ENCODE data around the gene TUFT1. TPM values are rescaled to one million over a fixed set of nuclear protein-coding genes. Genes with fewer than 3 reads are reported as not detected.
"Not testable (repeated sequence)": the region's sequence is repeated elsewhere in the genome, so short reads cannot be mapped to it uniquely, and the experiment has no call there.

Gene TUFT1
- total RNA-seq, 1 donor from 2014 or later = 54.1 TPM

DNA sequence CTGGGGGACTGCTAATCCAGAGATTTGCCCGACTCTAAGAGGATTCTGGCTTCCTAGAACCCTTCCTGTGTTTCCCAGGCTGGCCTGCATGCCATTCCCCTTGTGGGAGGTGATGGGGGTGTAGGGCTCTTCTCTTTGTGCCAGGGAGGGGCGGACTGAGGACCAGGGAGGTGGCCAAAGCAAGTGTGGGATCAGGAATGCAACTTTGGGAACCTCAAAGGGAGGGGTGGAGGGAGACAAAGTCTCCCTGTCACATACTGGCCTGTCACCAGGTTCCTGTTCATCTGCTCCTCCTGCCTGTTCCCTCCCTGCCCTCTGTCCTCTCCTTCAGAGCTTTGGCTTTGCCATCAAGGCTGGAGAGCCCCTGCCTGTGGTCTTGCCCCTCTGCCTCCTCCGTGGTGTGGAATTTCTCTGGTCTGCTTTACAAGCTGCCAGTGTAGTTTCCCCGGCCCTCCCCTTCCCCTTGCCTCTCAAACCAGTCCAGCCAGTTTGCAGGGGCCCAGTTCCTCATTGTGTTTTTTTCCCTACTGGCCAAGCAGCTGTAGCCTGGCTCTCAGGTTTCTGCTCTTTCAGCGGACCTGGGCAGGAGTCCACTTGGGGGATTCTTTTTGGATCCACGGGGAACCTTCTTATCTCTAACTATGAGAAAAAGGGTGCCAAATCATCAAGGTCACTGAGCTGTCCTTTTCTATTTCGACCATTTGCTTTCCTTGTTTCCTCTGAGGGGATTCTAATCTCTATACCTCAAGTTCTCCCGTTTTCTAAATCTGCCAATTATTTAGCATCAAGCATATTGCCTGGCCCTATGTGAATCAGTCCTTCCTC, 27.1 kb upstream of the TUFT1 start:
- no peak for DNase-seq (ENCODE audit: low read depth)

- peak; percentile 79 for DNase-seq (ENCODE audit: low read depth)
These were observed 26.4 kb upstream of the TUFT1 start for GRCh38 chr1:151513626-151514121.

DNA sequence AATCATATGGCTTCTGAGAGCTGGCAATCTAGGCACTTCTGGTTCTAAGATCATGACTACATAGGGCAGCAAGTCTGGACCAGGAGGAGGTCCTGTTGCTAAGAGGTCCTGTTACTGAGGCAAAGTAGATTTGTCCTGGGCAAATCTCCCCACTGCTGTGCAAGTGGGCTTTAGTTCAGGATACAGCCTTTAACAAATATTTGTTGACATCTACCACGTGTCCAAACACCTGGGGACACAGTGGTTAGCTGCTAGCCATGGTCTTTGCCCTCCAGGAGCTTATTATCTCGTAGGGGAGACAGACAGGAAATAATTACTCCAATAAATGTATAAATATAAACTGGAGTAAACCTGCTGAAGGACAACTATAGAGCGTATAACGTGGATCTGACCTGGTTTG, 25.7 kb upstream of the TUFT1 start:
- no peak for DNase-seq (ENCODE audit: low read depth)

- DNase-seq (ENCODE audit: low read depth) = no peak
These were observed 24.8 kb upstream of the TUFT1 start for GRCh38 chr1:151515265-151515664.

GRCh38 chr1:151516031-151516511, 24.0 kb upstream of the TUFT1 start:
- DNase-seq (ENCODE audit: low read depth) = peak; percentile 61

- DNase-seq (ENCODE audit: low read depth) = no peak
These were observed 21.7 kb upstream of the TUFT1 start for GRCh38 chr1:151518431-151518830.

GRCh38 chr1:151518936-151519335, 21.2 kb upstream of the TUFT1 start:
- no peak for DNase-seq (ENCODE audit: low read depth)

DNA sequence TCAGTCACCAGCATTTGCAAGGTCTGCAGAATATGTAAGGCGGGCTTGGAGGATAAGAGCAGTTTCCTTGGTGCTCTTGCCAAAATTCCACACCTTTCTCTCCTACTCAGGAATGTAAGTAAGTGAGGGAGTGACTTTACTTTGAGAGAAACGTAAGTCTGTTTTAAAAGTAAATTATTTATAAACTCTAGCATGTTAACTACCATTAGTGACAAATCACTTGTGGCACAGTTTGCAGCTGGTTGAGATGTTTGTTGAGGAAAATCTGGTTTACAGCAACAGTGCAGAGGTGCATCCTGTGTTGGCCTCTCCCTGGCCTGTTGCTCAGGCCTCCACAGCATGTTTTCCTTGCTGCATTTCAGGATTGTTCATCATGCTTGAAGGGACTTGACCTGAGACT, 20.4 kb upstream of the TUFT1 start:
- DNase-seq (ENCODE audit: low read depth) = peak; percentile 88

DNA sequence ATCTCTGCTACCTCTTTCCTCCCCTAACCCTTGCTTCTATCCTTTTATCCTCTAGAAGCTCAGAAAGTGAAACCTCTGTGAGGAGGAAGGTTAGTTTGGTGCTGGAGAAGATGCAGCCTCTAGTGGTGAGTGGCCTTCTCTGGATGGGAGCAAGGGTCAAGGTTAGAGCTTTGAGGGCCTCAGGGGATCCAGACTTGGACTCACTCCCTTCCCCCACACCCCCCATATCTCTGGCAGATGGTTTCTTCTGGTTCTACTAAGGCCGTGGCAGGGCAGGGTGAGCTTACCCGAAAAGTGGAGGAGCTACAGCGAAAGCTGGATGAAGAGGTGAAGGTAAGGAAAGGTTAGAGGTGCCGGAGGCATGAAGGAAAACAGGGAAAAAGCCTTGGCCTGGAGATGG, 19.8 kb upstream of the TUFT1 start:
- no peak for DNase-seq (ENCODE audit: low read depth)

DNA sequence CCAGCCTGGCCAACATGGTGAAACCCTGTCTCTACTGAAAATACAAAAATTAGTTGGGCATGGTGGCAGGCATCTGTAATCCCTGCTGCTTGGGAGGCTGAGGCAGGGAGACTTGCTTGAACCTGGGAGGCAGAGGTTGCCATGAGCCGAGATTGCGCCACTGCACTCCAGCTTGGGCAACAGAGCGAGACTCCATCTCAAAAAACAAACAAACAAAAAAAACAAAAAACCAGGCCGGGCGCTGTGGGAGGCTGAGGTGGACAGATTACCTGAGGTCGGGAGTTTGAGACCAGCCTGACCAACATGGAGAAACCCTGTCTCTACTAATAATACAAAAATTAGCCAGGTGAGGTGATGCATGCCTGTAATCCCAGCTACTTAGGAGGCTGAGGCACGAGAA, 17.7 kb upstream of the TUFT1 start:
- DNase-seq (ENCODE audit: low read depth) = not testable (repeated sequence)

GRCh38 chr1:151523326-151523725, 16.8 kb upstream of the TUFT1 start:
- DNase-seq (ENCODE audit: low read depth) = no peak

DNA sequence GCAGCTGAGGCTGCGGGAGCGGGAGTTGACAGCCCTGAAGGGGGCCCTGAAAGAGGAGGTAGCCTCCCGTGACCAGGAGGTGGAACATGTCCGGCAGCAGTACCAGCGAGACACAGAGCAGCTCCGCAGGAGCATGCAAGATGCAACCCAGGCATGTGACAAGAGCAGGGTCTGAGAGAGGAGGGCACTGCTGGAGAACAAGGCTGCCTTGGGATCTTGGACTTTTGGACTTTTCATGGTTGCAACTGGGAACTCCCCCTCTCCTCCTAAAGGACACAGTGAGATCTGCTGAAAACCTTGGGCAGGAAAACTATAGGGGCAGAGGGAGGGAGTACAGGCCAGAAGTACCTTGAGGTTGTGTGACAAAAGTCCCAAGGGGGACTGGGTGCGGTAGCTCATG, 15.4 kb upstream of the TUFT1 start:
- no peak for DNase-seq (ENCODE audit: low read depth)

GRCh38 chr1:151526735-151527525, 13.2 kb upstream of the TUFT1 start:
- DNase-seq (ENCODE audit: low read depth) = no peak

- DNase-seq (ENCODE audit: low read depth) = no peak
These were observed 10.9 kb upstream of the TUFT1 start for GRCh38 chr1:151529211-151529702.

DNA sequence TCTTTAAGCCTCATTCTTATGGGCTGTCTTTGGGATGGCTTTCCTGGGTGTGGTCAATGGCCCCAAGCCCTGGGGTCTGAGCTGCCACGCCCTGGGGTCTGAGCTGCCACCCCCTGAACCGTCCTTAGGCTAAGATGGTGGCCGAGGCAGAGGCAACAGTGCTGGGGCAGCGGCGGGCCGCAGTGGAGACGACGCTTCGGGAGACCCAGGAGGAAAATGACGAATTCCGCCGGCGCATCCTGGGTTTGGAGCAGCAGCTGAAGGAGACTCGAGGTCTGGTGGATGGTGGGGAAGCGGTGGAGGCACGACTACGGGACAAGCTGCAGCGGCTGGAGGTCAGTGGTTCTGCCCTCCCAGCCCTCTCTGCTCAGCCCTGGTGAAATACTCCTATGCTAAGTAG, 10.3 kb upstream of the TUFT1 start:
- no peak for DNase-seq (ENCODE audit: low read depth)

GRCh38 chr1:151530461-151530860, 9.6 kb upstream of the TUFT1 start:
- no peak for DNase-seq (ENCODE audit: low read depth)

- no peak for DNase-seq (ENCODE audit: low read depth)
These were observed 6.2 kb upstream of the TUFT1 start for GRCh38 chr1:151533870-151534269.

GRCh38 chr1:151534662-151535278, 5.3 kb upstream of the TUFT1 start:
- DNase-seq (ENCODE audit: low read depth) = peak; percentile 51

DNA sequence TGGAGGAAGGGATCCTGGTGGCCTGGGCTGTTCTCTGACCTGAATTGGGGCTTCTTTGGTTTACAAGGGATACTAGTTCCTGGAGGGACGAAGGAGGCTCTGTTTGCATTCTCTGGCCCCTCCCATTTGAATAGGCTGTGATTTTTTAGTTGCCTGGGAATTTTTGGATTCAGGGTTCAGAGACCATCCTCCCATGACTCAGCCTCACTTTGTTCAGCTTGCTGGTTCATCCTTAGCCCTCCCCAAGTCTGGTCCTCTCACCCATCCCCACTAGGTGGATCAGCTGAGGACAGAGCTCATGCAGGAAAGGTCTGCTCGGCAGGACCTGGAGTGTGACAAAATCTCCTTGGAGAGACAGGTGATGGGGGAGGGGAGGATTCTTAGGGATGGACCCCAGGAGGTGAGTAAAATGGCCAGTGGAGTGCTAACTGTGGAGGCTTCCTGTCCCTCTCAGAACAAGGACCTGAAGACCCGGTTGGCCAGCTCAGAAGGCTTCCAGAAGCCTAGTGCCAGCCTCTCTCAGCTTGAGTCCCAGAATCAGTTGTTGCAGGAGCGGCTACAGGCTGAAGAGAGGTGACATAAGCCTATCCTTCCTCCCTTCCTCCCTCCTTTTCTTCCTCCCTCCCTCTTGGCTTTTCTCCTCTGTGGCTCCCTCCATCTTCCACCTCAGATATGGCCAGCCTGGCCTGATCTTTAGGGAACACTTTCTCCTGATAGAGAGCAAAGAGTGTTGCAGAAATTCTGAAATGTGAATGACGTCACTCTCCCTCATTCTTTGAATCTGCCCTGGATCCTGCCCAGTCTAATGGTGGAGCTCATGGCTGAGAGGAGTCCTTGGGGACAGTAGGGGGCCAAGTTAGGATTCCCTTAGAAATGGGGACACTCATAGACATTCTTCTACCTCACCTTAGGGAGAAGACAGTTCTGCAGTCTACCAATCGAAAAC, 4.5 kb upstream of the TUFT1 start:
- DNase-seq (ENCODE audit: low read depth) = no peak

DNA sequence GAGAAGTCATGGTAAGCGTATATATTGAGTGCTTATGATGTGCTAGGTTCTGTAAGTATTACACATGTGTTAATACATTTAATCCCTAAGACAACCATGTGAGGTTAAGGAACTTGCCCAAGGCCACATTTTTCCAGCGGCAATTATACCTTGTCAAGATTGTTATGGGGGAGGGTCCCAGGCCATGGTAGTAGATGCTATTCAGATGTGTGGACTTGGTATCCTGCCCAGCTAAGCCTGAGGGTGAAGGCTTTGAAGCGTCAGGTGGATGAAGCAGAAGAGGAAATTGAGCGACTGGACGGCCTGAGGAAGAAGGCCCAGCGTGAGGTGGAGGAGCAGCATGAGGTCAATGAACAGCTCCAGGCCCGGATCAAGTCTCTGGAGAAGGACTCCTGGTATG, 3.6 kb upstream of the TUFT1 start:
- no peak for DNase-seq (ENCODE audit: low read depth)

DNA sequence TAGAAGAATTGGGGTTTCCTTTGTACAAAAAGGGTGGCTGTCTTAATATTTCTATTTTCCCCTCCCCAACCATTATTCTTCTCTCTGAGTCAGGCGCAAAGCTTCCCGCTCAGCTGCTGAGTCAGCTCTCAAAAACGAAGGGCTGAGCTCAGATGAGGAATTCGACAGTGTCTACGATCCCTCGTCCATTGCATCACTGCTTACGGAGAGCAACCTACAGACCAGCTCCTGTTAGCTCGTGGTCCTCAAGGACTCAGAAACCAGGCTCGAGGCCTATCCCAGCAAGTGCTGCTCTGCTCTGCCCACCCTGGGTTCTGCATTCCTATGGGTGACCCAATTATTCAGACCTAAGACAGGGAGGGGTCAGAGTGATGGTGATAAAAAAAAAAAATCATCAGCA, 3.0 kb upstream of the TUFT1 start:
- peak; percentile 95 for DNase-seq (ENCODE audit: low read depth)

All from renal cortical epithelial cell (primary cell).